GM23248 (cell line): ENCODE data around the gene TP53RK. TPM values are rescaled to one million over a fixed set of nuclear protein-coding genes. Genes with fewer than 3 reads are reported as not detected.

Experiments used
- DNase-seq: peaks from one replicate; pipeline ENCODE4 v3.0.0-alpha.2; 2015
- H2AFZ ChIP-seq: fragments of 200-600 bp; sonication (generic); 2 replicates; pipeline ENCODE4 v1.6.1; 2016; ENCODE audit warnings: antibody characterized with exemption
- H3F3A ChIP-seq: fragments of 200-600 bp; sonication (generic); 2 replicates; pipeline ENCODE4 v1.6.1; 2016; ENCODE audit warnings: mild to moderate bottlenecking, antibody characterized with exemption, mixed run types; ENCODE audit not compliant: insufficient read depth
- H3K27ac ChIP-seq: fragments of 200-600 bp; sonication (generic); 2 replicates; pipeline ENCODE4 v1.5.1; 2016; ENCODE audit warnings: mild to moderate bottlenecking
- H3K27me3 ChIP-seq: fragments of 200-600 bp; sonication (generic); replicated peaks from 2 replicates; pipeline ENCODE4 v1.6.1; 2016; ENCODE audit warnings: mild to moderate bottlenecking; ENCODE audit not compliant: insufficient read depth
- H3K36me3 ChIP-seq: fragments of 200-600 bp; sonication (generic); 2 replicates; pipeline ENCODE4 v1.6.1; 2016; ENCODE audit warnings: low read depth, mild to moderate bottlenecking
- H3K4me1 ChIP-seq: fragments of 200-600 bp; sonication (generic); 2 replicates; pipeline ENCODE4 v1.6.1; 2016; ENCODE audit warnings: mild to moderate bottlenecking; ENCODE audit not compliant: insufficient read depth
- H3K4me2 ChIP-seq: fragments of 200-600 bp; sonication (generic); one replicate; pipeline ENCODE4 v1.6.1; 2016; ENCODE audit warnings: mild to moderate bottlenecking; ENCODE audit not compliant: unreplicated experiment
- H3K4me3 ChIP-seq: fragments of 200-600 bp; sonication (generic); 2 replicates; pipeline ENCODE4 v1.5.1; 2016; ENCODE audit warnings: mild to moderate bottlenecking
- H3K79me2 ChIP-seq: fragments of 200-600 bp; sonication (generic); 2 replicates; pipeline ENCODE4 v1.6.1; 2016; ENCODE audit warnings: mild to moderate bottlenecking; ENCODE audit not compliant: insufficient read depth
- H3K9ac ChIP-seq: fragments of 200-600 bp; sonication (generic); 2 replicates; pipeline ENCODE4 v1.6.1; 2016; ENCODE audit warnings: mild to moderate bottlenecking
- H3K9me2 ChIP-seq: fragments of 200-600 bp; sonication (generic); 2 replicates; pipeline ENCODE4 v1.6.1; 2016; ENCODE audit warnings: mixed run types, mild to moderate bottlenecking, moderate library complexity; ENCODE audit not compliant: insufficient read depth
- H3K9me3 ChIP-seq: fragments of 200-600 bp; sonication (generic); one replicate; pipeline ENCODE4 v1.6.1; 2017; ENCODE audit warnings: low read depth
- H4K20me1 ChIP-seq: fragments of 200-600 bp; sonication (generic); 2 replicates; pipeline ENCODE4 v1.6.0; 2016; ENCODE audit not compliant: insufficient read depth
- EZH2 ChIP-seq: fragments of 200-600 bp; sonication (generic); IDR thresholded peaks from 2 replicates; pipeline ENCODE4 v1.6.1; 2018; ENCODE audit warnings: antibody characterized with exemption, mild to moderate bottlenecking; ENCODE audit not compliant: insufficient read depth, poor library complexity, severe bottlenecking
- EZH2phosphoT487 ChIP-seq: fragments of 200-600 bp; sonication (generic); IDR thresholded peaks from 2 replicates; pipeline ENCODE4 v1.6.1; 2018; ENCODE audit warnings: antibody characterized with exemption, moderate library complexity, mild to moderate bottlenecking, low read depth; ENCODE audit not compliant: insufficient read depth
- WGBS, 2 experiments: methylation state at CpG; one replicate each; pipeline ENCODE4 v1.1.6; 2015 to 2017; ENCODE audit warnings: low lambda C conversion rate in 2 of 2, low coverage in 1 of 2; ENCODE audit errors: missing lambda C conversion rate in 2 of 2; 5-methylcytosine and 5-hydroxymethylcytosine counted together
- in situ Hi-C: fragments of 300-500 bp; cut with MboI; formaldehyde crosslinking; loops from 2 replicates; pipeline ENCODE4 v1.15.0; 2020
- polyA plus RNA-seq: library from polyadenylated mRNA; unstranded; fragments of >200 nt; fragmentation: Nextera tagmentation; extraction: Ambion mirVana; gene quantifications from 2 replicates; pipeline ENCODE4 v1.2.1, GENCODE V29; 2016
- total RNA-seq: library from RNA; depleted of rRNA; stranded (reverse); fragments of >200 nt; shearing (Covaris generic); gene quantifications from 2 replicates; pipeline ENCODE4 v1.2.3, GENCODE V29; 2014

The TP53RK gene
- total and polyA plus RNA-seq, 2 experiments from 2014 or later: 23.6 to 24.1 TPM

DNA sequence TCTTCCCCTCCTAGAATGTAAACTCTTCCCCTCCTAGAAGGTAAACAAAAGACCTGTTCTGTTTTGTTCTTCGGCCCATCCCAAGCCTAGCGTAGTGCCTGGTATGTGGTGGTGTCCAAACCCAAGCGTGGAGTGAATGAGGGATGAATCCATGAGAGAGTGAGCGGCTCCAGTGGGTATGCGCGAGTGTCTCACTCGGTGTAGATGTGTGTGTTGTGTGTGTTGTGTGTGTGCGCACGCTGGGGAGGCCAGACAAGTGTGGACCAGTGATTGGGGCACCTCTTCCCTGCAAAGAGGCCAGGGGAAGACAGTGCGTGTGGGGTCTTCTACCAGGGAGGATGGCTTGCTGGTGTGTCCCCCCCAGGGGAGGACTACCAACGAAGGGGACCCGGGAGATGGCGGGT, 19.8 kb upstream of the TP53RK start:
- Histone ChIP-seq H4K20me1 (no peaks in the 10 kb centered on the region), H3F3A (peaks cover 23% of the 10 kb centered on the region), H3K79me2 (peaks cover 43% of the 10 kb centered on the region), H3K4me2 (peak overlapping the region; percentile 92), H3K9ac (peak overlapping the region; percentile 95), H3K4me1 (peaks cover 29% of the 10 kb centered on the region), H2AFZ (peak overlapping the region; percentile 88), H3K9me3 (no peaks in the 10 kb centered on the region), H3K27ac (peak overlapping the region; percentile 63), H3K9me2 (no peaks in the 10 kb centered on the region), H3K27me3 (no peaks in the 10 kb centered on the region), H3K4me3 (peak overlapping the region; percentile 86), H3K36me3 (no peaks in the 10 kb centered on the region)
- in situ Hi-C loops: no loop called here
- TF ChIP-seq EZH2phosphoT487 (no peak), EZH2 (no peak)
- peak; percentile 26 for DNase-seq
- 52 to 65% methylated on average over 9 to 13 of the region's 13 CpGs for WGBS, 2 experiments

DNA sequence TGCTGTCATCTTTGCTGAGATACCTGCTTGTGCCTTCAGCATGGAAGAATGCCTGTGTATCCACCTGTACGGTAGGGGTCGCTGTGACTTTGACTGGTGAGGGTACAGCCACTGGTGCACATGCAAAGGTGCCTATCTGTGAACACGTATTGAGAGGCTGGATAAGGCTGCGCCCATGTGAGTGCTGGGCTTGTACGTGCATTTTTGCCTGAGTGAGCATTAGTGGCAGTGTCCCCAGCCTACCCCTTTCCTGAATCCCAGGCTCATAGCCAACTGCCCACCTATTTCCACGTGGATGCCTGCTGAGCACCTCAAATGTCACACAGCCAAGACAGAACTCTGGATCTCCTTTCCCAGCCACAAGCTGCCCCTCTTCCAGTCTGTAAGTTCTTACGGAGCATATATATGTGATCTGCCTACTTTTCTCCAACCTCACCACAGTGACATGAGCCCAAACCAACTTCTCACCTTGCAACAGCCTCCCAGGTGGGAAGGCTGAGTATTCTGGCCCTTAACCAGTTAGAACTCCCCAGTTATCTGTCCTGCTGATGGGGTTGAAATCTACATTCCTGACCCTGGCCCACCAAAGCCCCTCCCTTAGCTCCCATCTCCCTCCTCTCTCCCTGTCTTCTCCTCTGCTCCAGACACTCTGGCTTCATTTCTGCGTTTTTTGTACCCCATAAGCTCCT, 19.1 kb upstream of the TP53RK start:
- H4K20me1 ChIP-seq: no peaks in the 10 kb centered on the region
- H3K36me3 ChIP-seq: no peaks in the 10 kb centered on the region
- WGBS, 2 experiments: 64 to 66% methylated on average over 8 of the region's 8 CpGs
- H3K9me2 ChIP-seq: no peaks in the 10 kb centered on the region
- no peak overlapping the region for H3K27ac ChIP-seq
- peaks cover 23% of the 10 kb centered on the region for H3F3A ChIP-seq
- in situ Hi-C loops: no loop called here
- no peak for DNase-seq
- peaks cover 36% of the 10 kb centered on the region for H3K79me2 ChIP-seq
- no peaks in the 10 kb centered on the region for H3K9me3 ChIP-seq
- no peak overlapping the region for H3K4me3 ChIP-seq
- H3K4me2 ChIP-seq: no peak overlapping the region
- H3K9ac ChIP-seq: peak overlapping the region; percentile 95; the same call in 1 of the 2 replicates
- H3K27me3 ChIP-seq: no peaks in the 10 kb centered on the region
- H3K4me1 ChIP-seq: peaks cover 29% of the 10 kb centered on the region
- TF ChIP-seq EZH2: no peak
- no peak for TF ChIP-seq EZH2phosphoT487
- H2AFZ ChIP-seq: peak overlapping the region; percentile 88

DNA sequence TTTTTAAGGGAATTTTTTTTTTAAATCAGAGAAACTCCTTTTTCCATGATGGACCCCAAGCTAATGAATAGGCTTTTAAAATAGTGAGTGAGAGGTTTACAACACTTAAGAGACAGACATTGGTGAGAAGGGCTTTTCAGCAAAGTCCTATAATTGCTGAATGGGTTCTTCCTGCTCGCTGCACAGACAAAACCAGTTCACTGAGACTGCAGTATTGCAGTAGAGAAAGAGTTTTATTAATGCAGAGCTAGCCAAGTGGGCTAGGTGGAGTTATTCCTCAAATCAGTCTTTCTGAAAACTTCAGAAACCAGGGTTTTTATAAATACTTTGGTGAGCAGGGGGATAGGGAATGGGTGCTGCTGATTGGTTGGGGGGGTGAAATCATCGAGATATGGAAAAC, 17.0 kb upstream of the TP53RK start:
- no peak overlapping the region for H3K9ac ChIP-seq
- H3F3A ChIP-seq: peaks cover 23% of the 10 kb centered on the region
- no peak for TF ChIP-seq EZH2
- no peak for TF ChIP-seq EZH2phosphoT487
- no peaks in the 10 kb centered on the region for H3K9me3 ChIP-seq
- in situ Hi-C loops: no loop called here
- H3K27me3 ChIP-seq: no peaks in the 10 kb centered on the region
- H3K36me3 ChIP-seq: no peaks in the 10 kb centered on the region
- no peak overlapping the region for H3K4me2 ChIP-seq
- H4K20me1 ChIP-seq: no peaks in the 10 kb centered on the region
- H3K79me2 ChIP-seq: peaks cover 15% of the 10 kb centered on the region
- no peak overlapping the region for H3K4me3 ChIP-seq
- 91 to 96% methylated on average over 2 of the region's 2 CpGs for WGBS, 2 experiments
- 0 out of 2 replicates have a peak overlapping the region, but pooled peaks have one; percentile 57 for H3K27ac ChIP-seq
- peak overlapping the region; percentile 82; the same call in 1 of the 2 replicates for H2AFZ ChIP-seq
- peaks cover 22% of the 10 kb centered on the region for H3K4me1 ChIP-seq
- H3K9me2 ChIP-seq: no peaks in the 10 kb centered on the region
- DNase-seq: no peak

DNA sequence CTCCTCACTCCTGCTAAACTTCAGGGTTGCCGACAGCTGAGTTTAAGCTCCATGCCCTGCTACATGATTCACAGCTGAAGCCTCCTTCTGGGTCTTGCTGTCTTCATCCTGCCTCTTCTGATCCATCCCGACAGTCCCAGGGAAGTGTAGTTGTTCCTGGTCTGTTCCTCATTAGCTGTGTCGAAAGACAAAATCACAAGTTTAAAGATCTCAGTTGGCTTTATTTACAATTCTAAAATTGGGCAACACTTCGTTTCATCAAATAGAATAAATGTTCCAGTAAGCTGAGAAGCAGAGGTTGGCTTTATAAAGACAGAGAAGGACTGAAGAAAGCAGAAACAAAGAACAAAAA, 16.1 kb upstream of the TP53RK start:
- peak overlapping the region; percentile 59 for H3K9ac ChIP-seq
- H3K9me2 ChIP-seq: no peaks in the 10 kb centered on the region
- H3K27ac ChIP-seq: peak overlapping the region; percentile 57
- DNase-seq: peak; percentile 81
- H3K79me2 ChIP-seq: peaks cover 6% of the 10 kb centered on the region
- H2AFZ ChIP-seq: peak overlapping the region; percentile 82
- no peak for TF ChIP-seq EZH2
- TF ChIP-seq EZH2phosphoT487: no peak
- in situ Hi-C loops: no loop called here
- peaks cover 23% of the 10 kb centered on the region for H3F3A ChIP-seq
- H3K36me3 ChIP-seq: no peaks in the 10 kb centered on the region
- 2 to 3% methylated on average over 4 of the region's 4 CpGs for WGBS, 2 experiments
- no peaks in the 10 kb centered on the region for H4K20me1 ChIP-seq
- peak overlapping the region; percentile 23 for H3K4me2 ChIP-seq
- no peaks in the 10 kb centered on the region for H3K9me3 ChIP-seq
- H3K4me3 ChIP-seq: peak overlapping the region; percentile 21
- no peaks in the 10 kb centered on the region for H3K27me3 ChIP-seq
- peaks cover 14% of the 10 kb centered on the region for H3K4me1 ChIP-seq
